GM10266 (cell line): Measurements from ENCODE around the gene GPR157.

Source experiments
- DNase-seq: peaks from one replicate; pipeline ENCODE4 v3.0.0; 2012; ENCODE audit errors: extremely low spot score
- CTCF ChIP-seq: IDR thresholded peaks from 2 replicates; pipeline ENCODE4 v1.5.1; 2012; ENCODE audit warnings: mild to moderate bottlenecking, low read depth; ENCODE audit not compliant: control insufficient read depth, insufficient read depth; ENCODE audit errors: missing control alignments

GPR157 gene

GRCh38 chr1:9153152-9153551, 24.2 kb upstream of the GPR157 start:
- TF ChIP-seq CTCF: no peak
- DNase-seq: no peak

GRCh38 chr1:9152535-9152934, 23.6 kb upstream of the GPR157 start:
- no peak for DNase-seq
- TF ChIP-seq CTCF: no peak

- no peak for TF ChIP-seq CTCF
- DNase-seq: no peak
Observed at GRCh38 chr1:9151328-9151860, 22.5 kb upstream of the GPR157 start.

- no peak for DNase-seq
- no peak for TF ChIP-seq CTCF
Observed at GRCh38 chr1:9150582-9151327, 21.9 kb upstream of the GPR157 start.

- no peak for TF ChIP-seq CTCF
- DNase-seq: no peak
Observed at GRCh38 chr1:9149837-9150581, 21.1 kb upstream of the GPR157 start.

GRCh38 chr1:9149151-9149550, 20.2 kb upstream of the GPR157 start:
- TF ChIP-seq CTCF: no peak
- no peak for DNase-seq

GRCh38 chr1:9146156-9146555, 17.3 kb upstream of the GPR157 start:
- DNase-seq: no peak
- TF ChIP-seq CTCF: no peak
